SIG-M5 (cell line): ENCODE measurements around the gene SCTR.

Experiments
- DNase-seq: peaks from one replicate; lab custom pipeline; 2025; lab: John Stamatoyannopoulos, UW

Gene SCTR

GRCh38 chr2:119429225-119429981 lies 94.9 kb downstream of the SCTR start:
- DNase-seq = no peak

DNA sequence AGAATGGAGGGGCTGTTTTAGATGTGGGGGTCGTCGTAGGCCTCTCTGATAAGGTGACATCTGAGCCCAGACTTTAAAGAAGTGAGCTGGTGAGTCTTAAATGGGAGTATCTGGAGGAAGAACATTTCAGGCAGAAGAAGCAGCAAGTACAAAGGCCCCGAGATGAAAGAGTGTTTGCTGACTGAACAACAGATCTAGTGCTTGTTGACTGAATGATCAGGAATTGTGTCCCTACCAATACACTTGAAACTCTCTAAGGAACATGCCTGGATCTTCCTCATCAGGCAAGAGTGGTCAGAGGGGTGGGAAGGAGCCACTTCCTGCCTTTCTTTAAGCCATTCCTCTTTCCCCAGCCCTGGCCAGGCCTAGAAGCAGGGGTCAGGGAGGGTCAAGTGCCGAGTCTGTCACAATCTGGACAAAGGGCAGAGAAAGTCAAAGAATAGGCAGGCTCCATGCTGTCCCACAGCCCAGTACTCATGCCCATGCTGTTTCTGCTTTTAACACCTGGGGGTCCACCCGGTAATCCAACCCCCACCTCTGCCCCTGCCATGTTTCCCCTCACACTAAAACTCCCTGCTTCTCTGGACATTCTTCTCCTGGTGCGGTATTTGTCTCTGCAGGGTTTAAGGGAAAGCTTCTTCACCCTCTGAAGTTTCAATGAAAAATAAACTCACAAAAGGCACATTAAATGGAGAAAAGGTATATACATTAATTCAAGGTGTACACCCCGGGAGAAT lies 95.6 kb downstream of the SCTR start:
- no peak for DNase-seq

- no peak for DNase-seq
Observed at GRCh38 chr2:119427756-119428155, 96.5 kb downstream of the SCTR start.

GRCh38 chr2:119426801-119427395 lies 97.4 kb downstream of the SCTR start:
- no peak for DNase-seq

- DNase-seq = no peak
Observed at GRCh38 chr2:119426396-119426675, 97.9 kb downstream of the SCTR start.

GRCh38 chr2:119425620-119426395 lies 98.5 kb downstream of the SCTR start:
- no peak for DNase-seq

DNA sequence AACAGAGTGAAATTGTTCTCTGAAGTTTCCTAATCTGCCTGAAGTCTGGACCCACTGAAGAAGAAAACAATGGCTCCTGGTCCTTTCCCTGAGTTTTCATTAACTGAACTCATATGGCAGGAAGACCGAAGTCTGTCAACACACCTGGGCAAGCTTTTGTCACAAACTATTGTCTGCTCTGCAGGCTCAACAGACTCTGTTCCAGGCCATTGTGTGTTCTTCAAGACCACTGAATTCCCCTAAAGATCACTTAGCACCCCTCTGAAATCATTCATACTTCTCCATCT lies 99.2 kb downstream of the SCTR start:
- DNase-seq = no peak

DNA sequence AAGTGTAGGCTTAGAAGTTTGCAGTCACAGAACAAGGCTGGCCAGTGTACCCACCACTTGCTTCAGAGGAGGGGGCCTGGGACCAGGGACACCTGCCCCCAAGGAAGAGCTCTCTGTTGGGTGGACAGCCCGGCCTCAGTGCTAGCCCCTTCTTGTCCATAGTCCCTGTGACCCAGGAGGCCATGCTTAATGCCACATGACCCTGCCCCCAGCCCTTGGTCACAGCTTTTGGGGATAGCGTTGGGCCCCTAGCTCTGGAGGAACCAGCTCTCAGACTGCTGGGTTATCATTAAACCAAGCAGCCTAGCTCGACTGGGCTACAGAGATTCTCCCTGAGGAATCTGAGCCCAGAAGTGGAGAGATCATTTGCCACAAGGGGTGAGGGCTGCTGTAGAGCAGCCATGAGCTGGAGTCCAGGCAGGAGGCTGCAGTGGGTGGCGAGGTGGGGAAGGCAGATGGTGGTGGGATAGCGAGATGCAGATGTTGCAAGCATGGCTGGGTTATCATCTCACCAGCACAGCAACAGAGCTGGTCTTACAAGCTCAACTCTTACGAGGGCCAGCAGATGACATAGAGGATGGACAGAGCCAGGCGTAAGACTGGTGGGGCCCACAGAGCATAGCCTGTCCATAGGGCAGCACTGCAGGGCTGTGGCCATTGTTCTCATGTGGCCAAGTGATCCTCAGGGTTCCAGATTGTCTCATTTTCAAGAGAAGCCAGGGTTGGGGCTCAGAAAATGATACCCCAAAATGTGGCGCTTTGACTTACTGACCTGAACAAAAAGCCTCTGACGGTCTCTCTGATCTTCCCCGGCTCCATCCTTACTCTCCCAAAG lies 99.8 kb downstream of the SCTR start:
- DNase-seq = no peak

- DNase-seq = no peak
Observed at GRCh38 chr2:119423811-119424210, 100.5 kb downstream of the SCTR start.

GRCh38 chr2:119423108-119423444 lies 101.2 kb downstream of the SCTR start:
- no peak for DNase-seq

- no peak for DNase-seq
Observed at GRCh38 chr2:119422360-119423107, 101.7 kb downstream of the SCTR start.

DNA sequence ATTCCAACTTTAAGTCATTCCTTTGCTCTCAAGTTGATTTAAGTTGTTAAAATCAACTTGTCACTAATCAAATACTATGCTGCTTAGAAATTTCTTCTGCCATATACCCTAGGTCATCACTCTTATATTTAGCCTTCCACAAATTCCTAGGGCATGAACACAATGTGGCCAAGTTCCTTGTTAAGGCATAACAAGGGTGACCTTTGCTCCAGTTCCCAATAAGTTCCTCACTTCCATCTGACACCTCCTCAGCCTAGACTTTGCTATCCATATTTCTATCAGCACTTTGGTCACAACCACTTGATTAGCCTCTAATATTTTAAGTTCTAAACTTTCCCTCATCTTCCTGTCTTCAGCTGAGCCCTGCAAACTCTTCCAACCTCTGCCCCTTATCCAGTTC lies 102.5 kb downstream of the SCTR start:
- DNase-seq = no peak

GRCh38 chr2:119421304-119421703 lies 103.0 kb downstream of the SCTR start:
- no peak for DNase-seq

DNA sequence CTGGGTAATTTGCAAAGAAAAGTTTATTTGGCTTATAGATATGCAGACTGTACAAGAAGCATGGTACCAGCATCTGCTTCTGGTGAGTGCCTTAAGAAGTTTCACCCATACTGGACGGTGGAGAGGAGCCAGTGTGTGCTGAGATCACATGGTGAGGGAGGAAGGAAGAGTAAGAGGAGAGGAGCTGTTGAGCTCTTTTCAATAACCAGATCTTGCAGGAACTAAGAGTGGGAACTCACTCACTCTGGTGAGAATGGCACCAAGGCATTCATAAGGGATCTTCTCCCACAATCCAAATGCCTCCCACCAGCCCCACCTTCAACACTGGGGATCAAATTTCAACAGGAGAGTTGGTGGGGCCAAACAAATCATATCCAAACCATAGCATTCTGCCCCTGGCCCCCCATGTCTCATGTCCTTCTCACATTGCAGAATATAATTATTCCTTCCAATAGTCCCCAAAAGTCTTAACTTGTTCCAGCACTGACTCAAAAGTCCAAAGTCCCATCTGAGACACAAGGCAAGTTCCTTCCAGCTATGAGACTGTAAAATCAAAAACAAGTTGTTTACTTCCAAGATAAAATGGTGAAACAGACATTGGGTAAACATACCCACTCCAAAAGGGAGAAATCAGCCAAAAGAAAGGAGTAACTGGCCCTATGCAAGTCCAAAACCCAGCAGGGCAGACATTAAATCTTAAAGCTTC lies 104.3 kb downstream of the SCTR start:
- no peak for DNase-seq

- DNase-seq = no peak
Observed at GRCh38 chr2:119419065-119419464, 105.2 kb downstream of the SCTR start.

- DNase-seq = no peak
Observed at GRCh38 chr2:119417908-119418307, 106.4 kb downstream of the SCTR start.

- DNase-seq = no peak
Observed at GRCh38 chr2:119416299-119416923, 107.9 kb downstream of the SCTR start.

- no peak for DNase-seq
Observed at GRCh38 chr2:119415630-119416029, 108.7 kb downstream of the SCTR start.

DNA sequence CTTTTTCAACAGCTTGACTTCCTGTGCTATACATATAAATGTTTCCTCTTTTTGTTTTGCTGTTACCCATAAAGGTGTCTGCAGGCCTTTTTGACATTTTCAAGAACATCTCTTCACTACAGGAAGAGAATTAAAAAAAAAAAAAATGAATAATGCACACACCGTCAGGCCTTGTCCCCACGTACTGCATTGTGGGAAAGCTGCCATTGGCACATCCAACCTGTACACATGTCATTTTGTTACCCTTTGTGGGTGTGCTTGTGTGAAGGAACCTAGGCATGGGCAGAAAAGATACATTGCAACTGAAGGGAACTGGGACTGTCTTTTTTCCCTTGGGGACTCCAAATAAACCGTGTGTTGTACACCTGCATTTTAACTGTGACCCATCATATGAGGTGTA lies 109.4 kb downstream of the SCTR start:
- no peak for DNase-seq

- DNase-seq = no peak
Observed at GRCh38 chr2:119409506-119409905, 114.8 kb downstream of the SCTR start.
